ENCODE data around the gene IRAG1.

IRAG1 gene

DNA sequence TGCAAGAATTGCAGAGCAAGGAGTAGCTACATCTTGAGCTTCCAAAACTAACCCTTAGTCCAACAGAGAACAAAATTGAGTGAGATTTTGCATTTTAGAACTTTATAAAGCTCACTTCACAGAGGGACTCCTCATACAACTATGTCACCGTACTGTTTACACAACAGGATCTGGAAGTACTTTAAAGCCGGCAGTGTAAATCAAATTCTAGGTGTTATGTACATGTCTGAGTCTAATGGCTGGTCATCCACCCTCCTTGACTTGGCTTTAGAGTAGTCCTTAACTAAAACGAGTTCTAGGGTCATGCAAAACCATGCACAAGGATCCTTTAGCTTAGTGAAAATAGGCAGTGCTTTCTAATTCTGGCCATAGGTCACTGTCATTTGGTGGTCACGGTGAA, 23.5 kb downstream of the IRAG1 start:
- TF ChIP-seq FOXP2 (optimal IDR thresholded peaks at IDR 0.05; ENCODE audit: borderline replicate concordance, extremely low read depth, extremely low read length, insufficient read depth), result no peak
- TF ChIP-seq TAF1 (IDR thresholded peaks at IDR 0.05; ENCODE audit: borderline replicate concordance, insufficient read depth, low read length), result no peak
- no peak for TF ChIP-seq SIN3A (IDR thresholded peaks at IDR 0.05; ENCODE audit: borderline replicate concordance, insufficient read depth, low read length)
- TF ChIP-seq POLR2AphosphoS5 (IDR thresholded peaks at IDR 0.05; ENCODE audit: low read depth, low read length), result no peak
- TF ChIP-seq, protein P1, sequence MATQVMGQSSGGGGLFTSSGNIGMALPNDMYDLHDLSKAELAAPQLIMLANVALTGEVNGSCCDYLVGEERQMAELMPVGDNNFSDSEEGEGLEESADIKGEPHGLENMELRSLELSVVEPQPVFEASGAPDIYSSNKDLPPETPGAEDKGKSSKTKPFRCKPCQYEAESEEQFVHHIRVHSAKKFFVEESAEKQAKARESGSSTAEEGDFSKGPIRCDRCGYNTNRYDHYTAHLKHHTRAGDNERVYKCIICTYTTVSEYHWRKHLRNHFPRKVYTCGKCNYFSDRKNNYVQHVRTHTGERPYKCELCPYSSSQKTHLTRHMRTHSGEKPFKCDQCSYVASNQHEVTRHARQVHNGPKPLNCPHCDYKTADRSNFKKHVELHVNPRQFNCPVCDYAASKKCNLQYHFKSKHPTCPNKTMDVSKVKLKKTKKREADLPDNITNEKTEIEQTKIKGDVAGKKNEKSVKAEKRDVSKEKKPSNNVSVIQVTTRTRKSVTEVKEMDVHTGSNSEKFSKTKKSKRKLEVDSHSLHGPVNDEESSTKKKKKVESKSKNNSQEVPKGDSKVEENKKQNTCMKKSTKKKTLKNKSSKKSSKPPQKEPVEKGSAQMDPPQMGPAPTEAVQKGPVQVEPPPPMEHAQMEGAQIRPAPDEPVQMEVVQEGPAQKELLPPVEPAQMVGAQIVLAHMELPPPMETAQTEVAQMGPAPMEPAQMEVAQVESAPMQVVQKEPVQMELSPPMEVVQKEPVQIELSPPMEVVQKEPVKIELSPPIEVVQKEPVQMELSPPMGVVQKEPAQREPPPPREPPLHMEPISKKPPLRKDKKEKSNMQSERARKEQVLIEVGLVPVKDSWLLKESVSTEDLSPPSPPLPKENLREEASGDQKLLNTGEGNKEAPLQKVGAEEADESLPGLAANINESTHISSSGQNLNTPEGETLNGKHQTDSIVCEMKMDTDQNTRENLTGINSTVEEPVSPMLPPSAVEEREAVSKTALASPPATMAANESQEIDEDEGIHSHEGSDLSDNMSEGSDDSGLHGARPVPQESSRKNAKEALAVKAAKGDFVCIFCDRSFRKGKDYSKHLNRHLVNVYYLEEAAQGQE (IDR thresholded peaks at IDR 0.05; ENCODE audit: insufficient read depth in 1 of 2, low read depth in 2 of 2, low read length in 2 of 2), result no peak

DNA sequence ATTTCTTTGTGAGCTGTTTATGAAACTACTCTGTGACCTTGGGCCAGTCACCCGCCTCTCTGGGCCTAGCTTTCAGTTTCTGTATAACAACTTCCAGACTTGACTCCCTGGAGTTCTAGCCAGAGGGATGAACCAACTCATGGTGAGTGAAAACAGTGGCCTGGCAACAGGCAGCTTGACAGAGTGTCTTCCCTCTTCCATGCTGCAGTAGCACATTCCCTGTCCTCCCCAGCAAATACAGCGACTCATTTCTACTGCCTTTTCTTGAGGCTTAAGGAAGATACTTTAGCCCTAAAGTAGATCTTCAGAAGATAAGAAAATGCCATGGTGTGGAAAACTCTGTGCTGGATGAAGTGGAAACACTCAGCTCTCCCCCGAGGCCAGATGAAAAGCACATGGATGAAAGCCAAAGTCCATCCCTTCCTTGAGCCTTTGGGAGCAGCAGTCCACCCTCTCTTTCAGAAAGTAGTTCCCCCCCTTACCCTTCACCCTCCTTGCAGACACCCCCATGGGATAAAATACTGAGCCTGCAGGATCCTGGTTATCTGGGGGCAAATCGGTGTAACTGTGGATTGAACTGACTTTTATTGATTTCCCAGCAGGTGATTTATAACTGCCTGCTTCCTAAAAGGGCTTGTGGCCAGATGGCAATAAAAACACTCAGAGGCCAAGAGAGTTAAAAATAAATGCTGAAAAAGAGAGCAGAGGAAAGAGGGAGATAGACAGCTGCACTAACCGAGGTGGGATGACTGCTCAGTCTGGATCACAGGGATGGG, 24.1 kb downstream of the IRAG1 start:
- TF ChIP-seq, protein P1 (IDR thresholded peaks at IDR 0.05; ENCODE audit: insufficient read depth in 1 of 2, low read depth in 2 of 2, low read length in 2 of 2), result no peak
- TF ChIP-seq POLR2AphosphoS5 (IDR thresholded peaks at IDR 0.05; ENCODE audit: low read depth, low read length) (no peak), SIN3A (IDR thresholded peaks at IDR 0.05; ENCODE audit: borderline replicate concordance, insufficient read depth, low read length) (no peak), TAF1 (IDR thresholded peaks at IDR 0.05; ENCODE audit: borderline replicate concordance, insufficient read depth, low read length) (no peak), FOXP2 (optimal IDR thresholded peaks at IDR 0.05; ENCODE audit: borderline replicate concordance, extremely low read depth, extremely low read length, insufficient read depth) (no peak)

DNA sequence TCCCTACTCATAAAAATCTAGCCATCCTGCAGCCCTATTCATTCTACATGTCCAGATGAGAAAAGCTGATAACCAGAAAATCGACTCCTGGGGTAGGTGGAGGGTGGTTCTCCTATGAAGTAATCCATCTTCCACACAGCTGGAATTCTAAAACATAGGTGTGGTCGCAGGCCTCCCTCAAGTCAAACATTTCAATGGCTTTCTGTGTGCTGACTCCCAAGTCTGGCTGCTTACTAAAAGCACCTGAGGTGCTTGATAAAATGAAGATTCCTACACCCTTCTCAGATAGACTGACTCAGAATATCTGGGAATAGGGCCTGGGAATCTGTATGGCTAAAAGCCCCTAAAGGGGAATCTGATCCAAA, 26.1 kb downstream of the IRAG1 start:
- TF ChIP-seq SIN3A (IDR thresholded peaks at IDR 0.05; ENCODE audit: borderline replicate concordance, insufficient read depth, low read length) (no peak), FOXP2 (optimal IDR thresholded peaks at IDR 0.05; ENCODE audit: borderline replicate concordance, extremely low read depth, extremely low read length, insufficient read depth) (no peak), POLR2AphosphoS5 (IDR thresholded peaks at IDR 0.05; ENCODE audit: low read depth, low read length) (no peak), TAF1 (IDR thresholded peaks at IDR 0.05; ENCODE audit: borderline replicate concordance, insufficient read depth, low read length) (no peak)
- TF ChIP-seq, protein P1 (IDR thresholded peaks at IDR 0.05; ENCODE audit: insufficient read depth in 1 of 2, low read depth in 2 of 2, low read length in 2 of 2), result no peak

DNA sequence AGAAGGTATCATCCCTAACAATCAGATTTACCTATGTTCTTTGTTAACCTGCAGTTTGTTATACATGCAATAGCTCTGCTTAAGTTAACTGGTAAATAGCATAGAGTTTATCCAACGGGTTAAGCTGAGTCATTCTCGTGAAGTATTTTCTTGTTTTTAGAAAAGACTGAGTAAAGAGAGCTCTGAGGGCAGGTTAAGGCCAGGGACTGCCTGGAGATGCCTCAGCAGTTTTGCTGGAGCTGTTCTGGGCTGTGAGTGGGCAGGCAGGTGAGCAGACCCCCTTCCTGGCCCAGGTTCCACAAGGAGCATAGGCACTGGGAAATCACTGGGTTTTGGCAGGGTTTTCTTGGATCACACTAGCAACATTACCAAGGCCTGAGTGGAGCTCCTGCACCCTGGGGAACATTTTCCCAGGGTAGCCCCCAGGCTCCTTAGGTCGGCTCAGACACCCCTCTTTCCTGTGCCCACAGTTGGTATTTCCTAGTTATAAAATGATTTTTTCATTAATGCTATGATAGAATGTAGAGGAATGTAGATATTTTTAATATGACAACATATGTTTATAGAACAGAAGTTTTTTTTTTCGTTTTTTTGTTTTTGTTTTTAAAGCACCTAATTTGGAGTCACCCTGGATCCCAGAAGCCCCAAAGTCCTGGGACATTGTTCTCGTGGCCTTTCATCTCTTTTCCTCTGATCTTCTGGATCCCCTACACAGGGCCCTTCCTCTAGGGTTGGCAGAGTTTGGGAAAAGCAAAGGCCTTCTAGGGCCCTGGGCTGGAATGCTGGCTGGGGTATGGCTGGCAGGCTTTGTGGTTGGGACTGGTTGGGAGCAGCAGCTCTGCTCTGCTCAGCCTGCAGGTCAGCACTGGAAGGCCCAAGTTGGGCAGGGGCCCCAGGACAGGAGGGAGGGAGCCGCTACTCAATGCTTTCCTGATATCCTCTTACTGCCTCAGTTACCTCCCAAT, 26.7 kb downstream of the IRAG1 start:
- TF ChIP-seq TAF1 (IDR thresholded peaks at IDR 0.05; ENCODE audit: borderline replicate concordance, insufficient read depth, low read length) (no peak), SIN3A (IDR thresholded peaks at IDR 0.05; ENCODE audit: borderline replicate concordance, insufficient read depth, low read length) (no peak), FOXP2 (optimal IDR thresholded peaks at IDR 0.05; ENCODE audit: borderline replicate concordance, extremely low read depth, extremely low read length, insufficient read depth) (no peak)

DNA sequence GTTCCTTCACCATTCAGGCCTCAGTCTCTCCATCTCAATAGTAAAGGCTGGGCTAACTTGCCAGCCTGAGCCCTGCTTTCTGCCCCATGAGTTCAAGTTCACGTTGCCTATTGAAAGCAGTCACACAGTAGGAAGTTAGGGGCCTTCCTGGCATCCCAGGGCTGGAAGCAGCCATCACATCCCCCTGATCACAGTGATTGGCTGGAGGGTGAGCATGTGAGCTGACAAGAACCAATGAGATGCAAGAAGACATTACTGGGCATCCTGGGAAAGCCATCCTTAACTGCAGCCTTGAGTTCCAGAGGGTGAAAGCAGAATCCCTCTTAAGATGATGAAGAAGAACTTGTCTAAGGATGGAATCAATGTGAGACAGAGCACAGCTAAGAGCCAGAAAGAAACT, 29.1 kb downstream of the IRAG1 start:
- TF ChIP-seq SIN3A (IDR thresholded peaks at IDR 0.05; ENCODE audit: borderline replicate concordance, insufficient read depth, low read length), result no peak
- TF ChIP-seq, protein P1 (IDR thresholded peaks at IDR 0.05; ENCODE audit: insufficient read depth in 1 of 2, low read depth in 2 of 2, low read length in 2 of 2), result no peak
- no peak for TF ChIP-seq FOXP2 (optimal IDR thresholded peaks at IDR 0.05; ENCODE audit: borderline replicate concordance, extremely low read depth, extremely low read length, insufficient read depth)
- TF ChIP-seq POLR2AphosphoS5 (IDR thresholded peaks at IDR 0.05; ENCODE audit: low read depth, low read length), result no peak
